Adrenal gland (tissue), 5 donors: ENCODE results near the gene HLCS.

Experiments used
- POLR2A ChIP-seq, 2 donors: fragments of 450-650 bp; IDR thresholded peaks; one replicate each; pipeline ENCODE4 v1.6.1; 2017; ENCODE audit warnings: antibody characterized with exemption in 2 of 2, mild to moderate bottlenecking in 2 of 2, moderate library complexity in 1 of 2
- TF ChIP-seq, protein P1 (sequence below), 6 experiments: fragments of 450-650 bp in 4 of 6; fragments of 200-600 bp in 2 of 6; sonication (generic) in 1 of 6; IDR thresholded peaks; 1 replicate in 5 of 6; 2 replicates in 1 of 6; pipeline versions ENCODE4 v1.5.1 to v1.8.0; 2016 to 2021; ENCODE audit warnings: antibody characterized with exemption in 6 of 6, mild to moderate bottlenecking in 2 of 6, moderate library complexity in 1 of 6
- donor health status: DM: no; HTN: no; CAD: no.

DNA sequence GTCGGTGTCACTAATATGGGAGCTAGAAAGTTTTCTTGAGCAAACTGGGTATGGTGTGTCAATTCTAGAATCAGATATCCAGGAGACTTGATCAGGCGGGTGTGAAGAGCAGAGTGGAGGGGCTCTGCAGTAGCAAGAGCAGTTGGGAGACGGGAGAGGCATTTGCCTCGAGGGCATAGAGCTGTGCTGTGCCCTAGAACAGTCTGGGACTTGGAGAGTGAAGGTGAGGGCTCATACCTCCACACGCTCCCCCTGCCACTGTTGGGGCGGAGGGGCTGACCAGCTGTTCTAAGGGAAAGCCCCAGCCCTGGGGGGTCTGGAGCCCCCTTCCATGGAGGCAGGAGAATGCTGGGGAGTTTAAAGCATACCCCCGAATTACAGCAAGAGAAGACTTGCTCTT lies 233.7 kb downstream of the HLCS start:
- TF ChIP-seq, protein P1, sequence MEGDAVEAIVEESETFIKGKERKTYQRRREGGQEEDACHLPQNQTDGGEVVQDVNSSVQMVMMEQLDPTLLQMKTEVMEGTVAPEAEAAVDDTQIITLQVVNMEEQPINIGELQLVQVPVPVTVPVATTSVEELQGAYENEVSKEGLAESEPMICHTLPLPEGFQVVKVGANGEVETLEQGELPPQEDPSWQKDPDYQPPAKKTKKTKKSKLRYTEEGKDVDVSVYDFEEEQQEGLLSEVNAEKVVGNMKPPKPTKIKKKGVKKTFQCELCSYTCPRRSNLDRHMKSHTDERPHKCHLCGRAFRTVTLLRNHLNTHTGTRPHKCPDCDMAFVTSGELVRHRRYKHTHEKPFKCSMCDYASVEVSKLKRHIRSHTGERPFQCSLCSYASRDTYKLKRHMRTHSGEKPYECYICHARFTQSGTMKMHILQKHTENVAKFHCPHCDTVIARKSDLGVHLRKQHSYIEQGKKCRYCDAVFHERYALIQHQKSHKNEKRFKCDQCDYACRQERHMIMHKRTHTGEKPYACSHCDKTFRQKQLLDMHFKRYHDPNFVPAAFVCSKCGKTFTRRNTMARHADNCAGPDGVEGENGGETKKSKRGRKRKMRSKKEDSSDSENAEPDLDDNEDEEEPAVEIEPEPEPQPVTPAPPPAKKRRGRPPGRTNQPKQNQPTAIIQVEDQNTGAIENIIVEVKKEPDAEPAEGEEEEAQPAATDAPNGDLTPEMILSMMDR (IDR thresholded peaks at IDR 0.05), result no peak
- no peak for TF ChIP-seq POLR2A (IDR thresholded peaks at IDR 0.05)
